ENCODE results near the gene CASZ1. TPM values are rescaled to one million over a fixed set of nuclear protein-coding genes. Genes with fewer than 3 reads are reported as not detected.

Gene CASZ1
- total RNA-seq, 1 donor from 2014 or later = 18.3 TPM

DNA sequence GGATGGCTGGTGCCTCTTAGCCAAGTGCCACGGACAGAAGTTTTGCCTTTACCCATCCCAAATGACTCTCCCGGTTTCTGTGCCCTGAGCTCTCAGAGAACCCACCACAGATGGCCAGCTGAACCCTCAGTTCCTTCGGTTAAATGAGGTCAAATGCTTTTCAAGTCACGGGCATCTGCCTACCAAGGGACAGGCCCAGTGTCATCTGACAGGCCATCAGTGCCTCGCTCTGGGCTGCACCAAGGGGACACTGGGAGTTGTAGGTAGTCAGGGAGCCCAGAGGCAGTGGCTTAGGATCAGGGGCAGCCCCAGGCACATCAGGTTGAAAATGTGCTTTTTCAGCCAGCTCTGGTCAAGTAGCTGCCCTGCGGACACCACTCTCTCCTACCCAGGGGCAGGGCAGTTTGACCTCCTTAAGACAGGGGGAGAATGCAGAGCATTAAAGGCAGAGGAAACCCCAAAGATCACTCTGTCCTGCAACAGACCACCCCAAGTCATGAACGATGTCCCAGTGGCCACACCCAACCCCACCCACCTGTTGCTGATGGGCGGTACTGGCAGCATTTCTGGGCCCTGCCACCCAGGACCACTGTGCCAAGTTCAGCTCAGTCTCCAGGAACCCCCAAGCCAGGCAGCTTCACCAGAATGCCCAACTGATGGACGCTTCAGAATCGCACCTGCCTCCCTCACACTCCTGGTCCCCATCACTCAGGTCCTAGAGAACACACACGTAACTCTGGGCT lies 60.7 kb downstream of the CASZ1 start:
- Mint-ChIP-seq H3K27ac (ENCODE audit: unreplicated experiment) (no peak overlapping the region), H3K4me3 (ENCODE audit: unreplicated experiment) (no peak overlapping the region), H3K4me1 (ENCODE audit: low read depth, unreplicated experiment) (peaks cover 21% of the 10 kb centered on the region)

DNA sequence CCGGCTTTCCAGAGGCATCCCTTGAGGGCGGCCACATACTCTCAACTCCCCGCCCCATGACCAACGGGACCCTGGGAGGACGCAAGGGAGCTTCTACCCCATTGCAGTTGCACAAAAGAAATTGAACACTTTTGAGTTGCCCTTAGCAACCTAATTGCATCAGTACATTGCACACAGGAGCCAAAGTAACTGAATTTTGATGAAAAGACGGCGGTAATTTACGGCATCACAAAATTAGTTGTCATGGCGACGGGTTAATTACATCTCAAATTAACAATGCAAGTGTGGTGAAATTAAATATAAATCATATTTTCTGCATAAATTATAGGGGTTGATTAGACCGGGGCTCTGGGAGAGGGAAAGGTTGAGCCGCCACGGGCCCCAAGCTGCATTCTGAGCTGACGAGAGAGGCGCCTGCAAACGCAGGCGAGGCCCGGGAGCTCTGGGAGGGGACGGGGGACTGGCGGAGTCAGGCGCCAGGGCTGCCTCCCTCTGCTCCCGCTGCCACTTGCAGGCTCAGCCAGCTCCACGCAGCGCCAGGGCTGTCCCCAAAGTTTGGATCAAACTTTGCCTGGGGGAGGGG lies 61.4 kb downstream of the CASZ1 start:
- DNase-seq = peak; percentile 61
- Mint-ChIP-seq H3K27ac (ENCODE audit: unreplicated experiment) (no peak overlapping the region), H3K9me3 (ENCODE audit: unreplicated experiment) (peaks cover 2% of the 10 kb centered on the region), H3K4me1 (ENCODE audit: low read depth, unreplicated experiment) (peaks cover 21% of the 10 kb centered on the region), H3K4me3 (ENCODE audit: unreplicated experiment) (peak overlapping the region; percentile 74), H3K36me3 (ENCODE audit: unreplicated experiment) (no peaks in the 10 kb centered on the region), H3K27me3 (ENCODE audit: unreplicated experiment) (peaks cover 1% of the 10 kb centered on the region)
- TF ChIP-seq, protein P1, sequence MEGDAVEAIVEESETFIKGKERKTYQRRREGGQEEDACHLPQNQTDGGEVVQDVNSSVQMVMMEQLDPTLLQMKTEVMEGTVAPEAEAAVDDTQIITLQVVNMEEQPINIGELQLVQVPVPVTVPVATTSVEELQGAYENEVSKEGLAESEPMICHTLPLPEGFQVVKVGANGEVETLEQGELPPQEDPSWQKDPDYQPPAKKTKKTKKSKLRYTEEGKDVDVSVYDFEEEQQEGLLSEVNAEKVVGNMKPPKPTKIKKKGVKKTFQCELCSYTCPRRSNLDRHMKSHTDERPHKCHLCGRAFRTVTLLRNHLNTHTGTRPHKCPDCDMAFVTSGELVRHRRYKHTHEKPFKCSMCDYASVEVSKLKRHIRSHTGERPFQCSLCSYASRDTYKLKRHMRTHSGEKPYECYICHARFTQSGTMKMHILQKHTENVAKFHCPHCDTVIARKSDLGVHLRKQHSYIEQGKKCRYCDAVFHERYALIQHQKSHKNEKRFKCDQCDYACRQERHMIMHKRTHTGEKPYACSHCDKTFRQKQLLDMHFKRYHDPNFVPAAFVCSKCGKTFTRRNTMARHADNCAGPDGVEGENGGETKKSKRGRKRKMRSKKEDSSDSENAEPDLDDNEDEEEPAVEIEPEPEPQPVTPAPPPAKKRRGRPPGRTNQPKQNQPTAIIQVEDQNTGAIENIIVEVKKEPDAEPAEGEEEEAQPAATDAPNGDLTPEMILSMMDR (IDR thresholded peaks at IDR 0.05; ENCODE audit: partially characterized antibody, unreplicated experiment) = no peak

More for the DNA sequence above, 60.7 kb downstream of the CASZ1 start:
- TF ChIP-seq, protein P1 (IDR thresholded peaks at IDR 0.05; ENCODE audit: partially characterized antibody, unreplicated experiment) = no peak
- DNase-seq = no peak
- Mint-ChIP-seq H3K9me3 (ENCODE audit: unreplicated experiment) (peaks cover 2% of the 10 kb centered on the region), H3K36me3 (ENCODE audit: unreplicated experiment) (no peaks in the 10 kb centered on the region), H3K27me3 (ENCODE audit: unreplicated experiment) (peaks cover 1% of the 10 kb centered on the region)

DNA sequence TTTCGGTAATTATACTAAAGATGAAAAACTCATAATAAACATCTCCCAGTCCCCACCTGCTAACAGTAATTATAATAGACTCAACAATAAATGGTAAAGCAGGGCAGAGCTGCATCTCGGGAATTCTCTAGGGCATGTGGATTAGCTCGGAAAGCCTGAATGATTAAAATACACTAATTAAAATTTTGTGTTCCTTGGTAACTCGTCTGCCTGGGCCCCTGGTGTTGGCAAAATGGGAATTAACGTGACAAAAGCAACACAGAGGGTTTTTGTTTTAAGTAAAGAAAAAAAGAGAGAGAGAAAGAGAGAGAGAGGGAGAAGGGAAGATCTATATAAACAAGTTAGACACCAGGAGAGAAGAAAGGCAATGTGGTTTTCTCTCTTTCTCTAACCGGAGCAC lies 62.1 kb downstream of the CASZ1 start:
- H3K27ac Mint-ChIP-seq (ENCODE audit: unreplicated experiment) = no peak overlapping the region
- peaks cover 19% of the 10 kb centered on the region for H3K4me1 Mint-ChIP-seq (ENCODE audit: low read depth, unreplicated experiment)

DNA sequence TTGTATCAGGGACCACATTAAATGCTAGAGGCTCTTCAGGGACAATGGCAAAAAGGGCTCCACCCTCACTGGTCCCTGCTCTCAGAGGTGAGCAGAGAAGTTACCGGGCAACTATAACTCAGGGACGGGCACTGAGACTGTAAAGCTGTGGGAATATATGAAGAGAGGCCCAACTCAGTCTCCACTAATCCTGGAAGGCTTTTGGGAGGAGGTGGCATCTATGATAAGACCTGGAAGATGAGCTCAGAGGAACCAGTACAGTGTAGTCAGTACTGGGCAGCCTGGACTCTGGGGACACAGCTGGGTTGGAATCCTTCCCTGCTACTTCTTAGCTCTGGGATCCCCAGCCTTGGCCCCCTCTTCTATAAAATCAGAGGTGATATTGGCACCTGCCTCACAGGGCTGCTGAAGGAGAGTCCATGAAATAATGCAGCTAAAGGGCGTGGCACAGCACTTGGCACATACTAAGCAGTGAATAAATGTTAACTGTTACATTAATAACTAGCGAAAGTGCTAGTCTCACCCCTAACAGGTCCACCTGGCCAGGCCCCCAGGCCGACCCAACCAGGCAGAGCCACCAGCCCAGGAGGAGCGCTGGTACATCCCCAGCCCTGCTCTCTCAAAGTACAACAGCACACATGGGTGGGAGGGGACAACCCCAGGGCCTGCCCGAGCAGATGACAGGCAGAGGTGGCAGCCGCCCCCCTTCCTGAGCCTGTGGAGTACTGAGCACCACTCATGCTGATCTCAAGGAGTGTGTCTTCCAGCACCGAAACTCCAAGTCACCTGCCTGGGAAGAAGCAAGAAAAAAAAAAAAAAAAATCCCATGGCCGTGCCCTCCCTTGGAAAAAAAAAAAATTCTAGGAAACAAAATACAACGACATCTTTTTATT lies 62.7 kb downstream of the CASZ1 start:
- no peaks in the 10 kb centered on the region for H3K36me3 Mint-ChIP-seq (ENCODE audit: unreplicated experiment)
- peaks cover 1% of the 10 kb centered on the region for H3K27me3 Mint-ChIP-seq (ENCODE audit: unreplicated experiment)
- peaks cover 2% of the 10 kb centered on the region for H3K9me3 Mint-ChIP-seq (ENCODE audit: unreplicated experiment)
- H3K4me3 Mint-ChIP-seq (ENCODE audit: unreplicated experiment) = no peak overlapping the region
- TF ChIP-seq, protein P1 (IDR thresholded peaks at IDR 0.05; ENCODE audit: partially characterized antibody, unreplicated experiment) = no peak
- no peak overlapping the region for H3K27ac Mint-ChIP-seq (ENCODE audit: unreplicated experiment)
- H3K4me1 Mint-ChIP-seq (ENCODE audit: low read depth, unreplicated experiment) = peaks cover 17% of the 10 kb centered on the region
- no peak for DNase-seq

More for the DNA sequence above, 62.1 kb downstream of the CASZ1 start:
- peaks cover 1% of the 10 kb centered on the region for H3K27me3 Mint-ChIP-seq (ENCODE audit: unreplicated experiment)
- peaks cover 2% of the 10 kb centered on the region for H3K9me3 Mint-ChIP-seq (ENCODE audit: unreplicated experiment)
- DNase-seq = no peak
- H3K36me3 Mint-ChIP-seq (ENCODE audit: unreplicated experiment) = no peaks in the 10 kb centered on the region
- H3K4me3 Mint-ChIP-seq (ENCODE audit: unreplicated experiment) = peak overlapping the region; percentile 74
- TF ChIP-seq, protein P1 (IDR thresholded peaks at IDR 0.05; ENCODE audit: partially characterized antibody, unreplicated experiment) = no peak
